ENCODE data around the gene DYRK1B. TPM values are rescaled to one million over a fixed set of nuclear protein-coding genes. Genes with fewer than 3 reads are reported as not detected.

The DYRK1B gene
- polyA plus RNA-seq, 1 donor from 2014 or later: 11.3 TPM

GRCh38 chr19:39807846-39808364 is 26.1 kb downstream of the DYRK1B start:
- Histone ChIP-seq H3K9ac (ENCODE audit: low read length) (no peak overlapping the region), H3K36me3 (ENCODE audit: insufficient read depth, low read length) (no peaks in the 10 kb centered on the region), H3K4me3 (ENCODE audit: low read length) (no peak overlapping the region), H3F3A (ENCODE audit: insufficient read depth, low read length, poor library complexity, severe bottlenecking) (no peaks in the 10 kb centered on the region), H2AFZ (ENCODE audit: low read depth, low read length) (no peak overlapping the region), H4K20me1 (ENCODE audit: insufficient read depth) (no peaks in the 10 kb centered on the region), H3K9me3 (ENCODE audit: low read length) (peaks cover 4% of the 10 kb centered on the region), H3K27me3 (ENCODE audit: insufficient read depth, low read depth, low read length) (no peaks in the 10 kb centered on the region), H3K79me2 (replicated peaks; ENCODE audit: insufficient read depth, low read length) (no peaks in the 10 kb centered on the region), H3K9me2 (ENCODE audit: insufficient read depth, low read length) (no peaks in the 10 kb centered on the region), H3K4me2 (ENCODE audit: low read length) (no peak overlapping the region), H3K27ac (ENCODE audit: low read length) (no peak overlapping the region)
- TF ChIP-seq, protein P1, sequence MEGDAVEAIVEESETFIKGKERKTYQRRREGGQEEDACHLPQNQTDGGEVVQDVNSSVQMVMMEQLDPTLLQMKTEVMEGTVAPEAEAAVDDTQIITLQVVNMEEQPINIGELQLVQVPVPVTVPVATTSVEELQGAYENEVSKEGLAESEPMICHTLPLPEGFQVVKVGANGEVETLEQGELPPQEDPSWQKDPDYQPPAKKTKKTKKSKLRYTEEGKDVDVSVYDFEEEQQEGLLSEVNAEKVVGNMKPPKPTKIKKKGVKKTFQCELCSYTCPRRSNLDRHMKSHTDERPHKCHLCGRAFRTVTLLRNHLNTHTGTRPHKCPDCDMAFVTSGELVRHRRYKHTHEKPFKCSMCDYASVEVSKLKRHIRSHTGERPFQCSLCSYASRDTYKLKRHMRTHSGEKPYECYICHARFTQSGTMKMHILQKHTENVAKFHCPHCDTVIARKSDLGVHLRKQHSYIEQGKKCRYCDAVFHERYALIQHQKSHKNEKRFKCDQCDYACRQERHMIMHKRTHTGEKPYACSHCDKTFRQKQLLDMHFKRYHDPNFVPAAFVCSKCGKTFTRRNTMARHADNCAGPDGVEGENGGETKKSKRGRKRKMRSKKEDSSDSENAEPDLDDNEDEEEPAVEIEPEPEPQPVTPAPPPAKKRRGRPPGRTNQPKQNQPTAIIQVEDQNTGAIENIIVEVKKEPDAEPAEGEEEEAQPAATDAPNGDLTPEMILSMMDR (IDR thresholded peaks at IDR 0.05; ENCODE audit: poor library complexity, severe bottlenecking): no peak
- no peak for TF ChIP-seq RAD21 (conservative IDR thresholded peaks at IDR 0.05)
- no peak for TF ChIP-seq EZH2 (IDR thresholded peaks at IDR 0.05; ENCODE audit: borderline replicate concordance, insufficient read depth, low read length, poor library complexity, severe bottlenecking)
- TF ChIP-seq, protein P2, sequence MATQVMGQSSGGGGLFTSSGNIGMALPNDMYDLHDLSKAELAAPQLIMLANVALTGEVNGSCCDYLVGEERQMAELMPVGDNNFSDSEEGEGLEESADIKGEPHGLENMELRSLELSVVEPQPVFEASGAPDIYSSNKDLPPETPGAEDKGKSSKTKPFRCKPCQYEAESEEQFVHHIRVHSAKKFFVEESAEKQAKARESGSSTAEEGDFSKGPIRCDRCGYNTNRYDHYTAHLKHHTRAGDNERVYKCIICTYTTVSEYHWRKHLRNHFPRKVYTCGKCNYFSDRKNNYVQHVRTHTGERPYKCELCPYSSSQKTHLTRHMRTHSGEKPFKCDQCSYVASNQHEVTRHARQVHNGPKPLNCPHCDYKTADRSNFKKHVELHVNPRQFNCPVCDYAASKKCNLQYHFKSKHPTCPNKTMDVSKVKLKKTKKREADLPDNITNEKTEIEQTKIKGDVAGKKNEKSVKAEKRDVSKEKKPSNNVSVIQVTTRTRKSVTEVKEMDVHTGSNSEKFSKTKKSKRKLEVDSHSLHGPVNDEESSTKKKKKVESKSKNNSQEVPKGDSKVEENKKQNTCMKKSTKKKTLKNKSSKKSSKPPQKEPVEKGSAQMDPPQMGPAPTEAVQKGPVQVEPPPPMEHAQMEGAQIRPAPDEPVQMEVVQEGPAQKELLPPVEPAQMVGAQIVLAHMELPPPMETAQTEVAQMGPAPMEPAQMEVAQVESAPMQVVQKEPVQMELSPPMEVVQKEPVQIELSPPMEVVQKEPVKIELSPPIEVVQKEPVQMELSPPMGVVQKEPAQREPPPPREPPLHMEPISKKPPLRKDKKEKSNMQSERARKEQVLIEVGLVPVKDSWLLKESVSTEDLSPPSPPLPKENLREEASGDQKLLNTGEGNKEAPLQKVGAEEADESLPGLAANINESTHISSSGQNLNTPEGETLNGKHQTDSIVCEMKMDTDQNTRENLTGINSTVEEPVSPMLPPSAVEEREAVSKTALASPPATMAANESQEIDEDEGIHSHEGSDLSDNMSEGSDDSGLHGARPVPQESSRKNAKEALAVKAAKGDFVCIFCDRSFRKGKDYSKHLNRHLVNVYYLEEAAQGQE (IDR thresholded peaks at IDR 0.05; ENCODE audit: borderline replicate concordance): no peak
- TF ChIP-seq TAF1 (IDR thresholded peaks at IDR 0.05; ENCODE audit: low read depth): no peak
- TF ChIP-seq SMC3 (conservative IDR thresholded peaks at IDR 0.05; ENCODE audit: poor library complexity): no peak
- TF ChIP-seq POLR2AphosphoS5 (IDR thresholded peaks at IDR 0.05): no peak
- no peak for TF ChIP-seq EP300 (conservative IDR thresholded peaks at IDR 0.05; ENCODE audit: poor library complexity, severe bottlenecking)
- no peak for TF ChIP-seq MXI1 (conservative IDR thresholded peaks at IDR 0.05; ENCODE audit: poor library complexity, severe bottlenecking)

DNA sequence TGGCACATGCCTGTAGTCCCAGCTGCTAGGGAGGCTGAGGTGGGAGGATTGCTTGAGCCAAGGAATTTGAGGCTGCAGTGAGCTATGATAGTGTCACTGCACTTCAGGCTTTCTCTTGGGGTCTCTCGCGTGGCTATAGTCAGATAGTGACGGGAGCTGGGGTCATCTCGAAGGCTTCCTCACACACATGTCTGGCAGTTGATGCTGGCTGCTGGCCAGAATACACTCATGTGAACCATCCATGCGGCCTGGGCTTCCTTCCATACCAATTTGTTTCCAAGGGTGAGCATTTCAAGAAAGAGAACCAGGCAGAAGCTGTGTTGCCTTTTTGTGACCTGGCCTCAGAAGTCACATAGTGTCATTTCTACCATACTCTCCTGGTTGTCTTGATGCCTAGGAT is 28.9 kb downstream of the DYRK1B start:
- Histone ChIP-seq H3K9ac (ENCODE audit: low read length) (no peak overlapping the region), H3K4me3 (ENCODE audit: low read length) (no peak overlapping the region), H3K79me2 (replicated peaks; ENCODE audit: insufficient read depth, low read length) (no peaks in the 10 kb centered on the region), H4K20me1 (ENCODE audit: insufficient read depth) (no peaks in the 10 kb centered on the region), H3K9me2 (ENCODE audit: insufficient read depth, low read length) (no peaks in the 10 kb centered on the region), H3F3A (ENCODE audit: insufficient read depth, low read length, poor library complexity, severe bottlenecking) (no peaks in the 10 kb centered on the region), H3K27ac (ENCODE audit: low read length) (no peak overlapping the region), H3K9me3 (ENCODE audit: low read length) (peaks cover 4% of the 10 kb centered on the region), H2AFZ (ENCODE audit: low read depth, low read length) (no peak overlapping the region), H3K27me3 (ENCODE audit: insufficient read depth, low read depth, low read length) (no peaks in the 10 kb centered on the region), H3K36me3 (ENCODE audit: insufficient read depth, low read length) (no peaks in the 10 kb centered on the region), H3K4me2 (ENCODE audit: low read length) (no peak overlapping the region)
- TF ChIP-seq SMC3 (conservative IDR thresholded peaks at IDR 0.05; ENCODE audit: poor library complexity): no peak
- no peak for TF ChIP-seq MXI1 (conservative IDR thresholded peaks at IDR 0.05; ENCODE audit: poor library complexity, severe bottlenecking)
- TF ChIP-seq, protein P1 (IDR thresholded peaks at IDR 0.05; ENCODE audit: poor library complexity, severe bottlenecking): no peak
- TF ChIP-seq, protein P2 (IDR thresholded peaks at IDR 0.05; ENCODE audit: borderline replicate concordance): no peak
- TF ChIP-seq POLR2AphosphoS5 (IDR thresholded peaks at IDR 0.05): no peak
- no peak for TF ChIP-seq RAD21 (conservative IDR thresholded peaks at IDR 0.05)
- no peak for TF ChIP-seq TAF1 (IDR thresholded peaks at IDR 0.05; ENCODE audit: low read depth)
